Fibroblast of lung (primary cell): ENCODE measurements around the gene SLC5A7.

Experiments
- EZH2 ChIP-seq: IDR thresholded peaks from 2 replicates; pipeline ENCODE4 v1.5.1; 2012; ENCODE audit warnings: low read length, control low read depth, mild to moderate bottlenecking; ENCODE audit errors: missing control alignments
- TF ChIP-seq, protein P1 (sequence below), 2 donors: IDR thresholded peaks in 1 of 2; conservative IDR thresholded peaks in 1 of 2; 1 replicate in 1 of 2; 2 replicates in 1 of 2; pipeline ENCODE4 v1.5.1; 2011 to 2012; ENCODE audit warnings: low read length in 2 of 2, control low read depth in 1 of 2, inconsistent platforms in 1 of 2, low read depth in 1 of 2, mild to moderate bottlenecking in 1 of 2

DNA sequence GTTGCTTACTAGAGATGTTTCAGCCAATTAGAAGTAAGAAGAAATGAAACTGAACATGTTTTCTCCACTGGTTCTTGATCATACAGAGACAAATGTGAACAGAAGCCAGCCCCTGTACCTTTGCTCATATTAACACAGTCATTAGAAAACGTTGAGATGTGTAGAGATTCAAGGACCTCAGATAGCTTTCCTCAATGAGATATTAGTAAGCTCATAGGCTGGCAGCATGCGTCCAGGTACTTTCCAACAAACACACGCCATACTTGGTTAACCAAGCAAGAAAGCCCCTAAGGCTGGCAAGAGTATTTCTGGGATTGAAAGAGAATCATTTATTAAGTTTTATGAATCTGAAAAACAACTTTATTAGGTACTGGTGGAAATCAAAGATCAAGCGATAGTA, 37.5 kb downstream of the SLC5A7 start:
- TF ChIP-seq, protein P1, sequence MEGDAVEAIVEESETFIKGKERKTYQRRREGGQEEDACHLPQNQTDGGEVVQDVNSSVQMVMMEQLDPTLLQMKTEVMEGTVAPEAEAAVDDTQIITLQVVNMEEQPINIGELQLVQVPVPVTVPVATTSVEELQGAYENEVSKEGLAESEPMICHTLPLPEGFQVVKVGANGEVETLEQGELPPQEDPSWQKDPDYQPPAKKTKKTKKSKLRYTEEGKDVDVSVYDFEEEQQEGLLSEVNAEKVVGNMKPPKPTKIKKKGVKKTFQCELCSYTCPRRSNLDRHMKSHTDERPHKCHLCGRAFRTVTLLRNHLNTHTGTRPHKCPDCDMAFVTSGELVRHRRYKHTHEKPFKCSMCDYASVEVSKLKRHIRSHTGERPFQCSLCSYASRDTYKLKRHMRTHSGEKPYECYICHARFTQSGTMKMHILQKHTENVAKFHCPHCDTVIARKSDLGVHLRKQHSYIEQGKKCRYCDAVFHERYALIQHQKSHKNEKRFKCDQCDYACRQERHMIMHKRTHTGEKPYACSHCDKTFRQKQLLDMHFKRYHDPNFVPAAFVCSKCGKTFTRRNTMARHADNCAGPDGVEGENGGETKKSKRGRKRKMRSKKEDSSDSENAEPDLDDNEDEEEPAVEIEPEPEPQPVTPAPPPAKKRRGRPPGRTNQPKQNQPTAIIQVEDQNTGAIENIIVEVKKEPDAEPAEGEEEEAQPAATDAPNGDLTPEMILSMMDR (conservative IDR thresholded peaks at IDR 0.05 in 1 of 2, IDR thresholded peaks at IDR 0.05 in 1 of 2; ENCODE audit: low read depth in 1 of 2, low read length in 2 of 2), result no peak
- TF ChIP-seq EZH2, result no peak
